DND-41 (cell line): ENCODE data around the gene MSRB3.

Source experiments
- ATAC-seq: fragments of 200-7000 bp; cut with Tn5 transposase; 3 replicates; pipeline ENCODE4 v1.9.1; 2021; ENCODE audit warnings: low read depth; ENCODE audit not compliant: insufficient read depth
- DNase-seq: peaks from one replicate; pipeline ENCODE4 v3.0.0-alpha.2; 2020
- H2AFZ ChIP-seq: 2 replicates; pipeline ENCODE4 v1.6.0; 2012; ENCODE audit warnings: low read depth, low read length
- H3K27ac ChIP-seq: 2 replicates; pipeline ENCODE4 v1.5.1; 2012; ENCODE audit warnings: low read length, inconsistent platforms
- H3K27me3 ChIP-seq: fragments of 200-600 bp; sonication (generic); 2 replicates; pipeline ENCODE4 v1.6.0; 2012; ENCODE audit warnings: low read length, mild to moderate bottlenecking, inconsistent platforms; ENCODE audit not compliant: insufficient read depth, poor library complexity
- H3K36me3 ChIP-seq: 2 replicates; pipeline ENCODE4 v1.5.1; 2012; ENCODE audit warnings: low read length, inconsistent platforms; ENCODE audit not compliant: insufficient read depth
- H3K4me1 ChIP-seq: 2 replicates; pipeline ENCODE4 v1.5.1; 2012; ENCODE audit warnings: mild to moderate bottlenecking, low read length; ENCODE audit not compliant: insufficient read depth
- H3K4me2 ChIP-seq: 2 replicates; pipeline ENCODE4 v1.6.0; 2012; ENCODE audit warnings: mild to moderate bottlenecking, moderate library complexity, low read length, inconsistent platforms; ENCODE audit not compliant: insufficient read depth
- H3K4me3 ChIP-seq, 2 experiments: fragments of 200-600 bp in 1 of 2; shearing (Covaris generic) in 1 of 2; 2 replicates each; pipeline ENCODE4 v1.5.1; 2012 to 2016; ENCODE audit warnings: inconsistent platforms in 2 of 2, low read length in 2 of 2, mild to moderate bottlenecking in 2 of 2, low read depth in 1 of 2, moderate library complexity in 1 of 2
- H3K79me2 ChIP-seq: 2 replicates; pipeline ENCODE4 v1.6.0; 2012; ENCODE audit warnings: low read length, inconsistent platforms; ENCODE audit not compliant: insufficient read depth
- H3K9ac ChIP-seq: 2 replicates; pipeline ENCODE4 v1.6.0; 2012; ENCODE audit warnings: low read depth, mild to moderate bottlenecking, inconsistent platforms, low read length, moderate library complexity
- H3K9me3 ChIP-seq: 2 replicates; pipeline ENCODE4 v1.5.1; 2012; ENCODE audit warnings: low read length, moderate library complexity, mild to moderate bottlenecking, inconsistent platforms; ENCODE audit not compliant: insufficient read depth, severe bottlenecking
- H4K20me1 ChIP-seq: 2 replicates; pipeline ENCODE4 v1.6.0; 2012; ENCODE audit warnings: low read length; ENCODE audit not compliant: insufficient read depth
- EZH2 ChIP-seq: IDR thresholded peaks from 3 replicates; pipeline ENCODE4 v1.6.1; 2012; ENCODE audit warnings: borderline replicate concordance, low read depth, mild to moderate bottlenecking, moderate library complexity, low read length, inconsistent platforms; ENCODE audit not compliant: severe bottlenecking
- TF ChIP-seq, protein P1 (sequence below): IDR thresholded peaks from 2 replicates; pipeline ENCODE4 v1.5.1; 2012; ENCODE audit warnings: borderline replicate concordance, low read length, moderate library complexity, mild to moderate bottlenecking; ENCODE audit not compliant: poor library complexity, severe bottlenecking; ENCODE audit errors: extremely low read depth

The MSRB3 gene

GRCh38 chr12:65334521-65334920 is 56.0 kb downstream of the MSRB3 start:
- no peak overlapping the region for H3K27ac ChIP-seq
- H2AFZ ChIP-seq: no peak overlapping the region
- no peak for ATAC-seq

DNA sequence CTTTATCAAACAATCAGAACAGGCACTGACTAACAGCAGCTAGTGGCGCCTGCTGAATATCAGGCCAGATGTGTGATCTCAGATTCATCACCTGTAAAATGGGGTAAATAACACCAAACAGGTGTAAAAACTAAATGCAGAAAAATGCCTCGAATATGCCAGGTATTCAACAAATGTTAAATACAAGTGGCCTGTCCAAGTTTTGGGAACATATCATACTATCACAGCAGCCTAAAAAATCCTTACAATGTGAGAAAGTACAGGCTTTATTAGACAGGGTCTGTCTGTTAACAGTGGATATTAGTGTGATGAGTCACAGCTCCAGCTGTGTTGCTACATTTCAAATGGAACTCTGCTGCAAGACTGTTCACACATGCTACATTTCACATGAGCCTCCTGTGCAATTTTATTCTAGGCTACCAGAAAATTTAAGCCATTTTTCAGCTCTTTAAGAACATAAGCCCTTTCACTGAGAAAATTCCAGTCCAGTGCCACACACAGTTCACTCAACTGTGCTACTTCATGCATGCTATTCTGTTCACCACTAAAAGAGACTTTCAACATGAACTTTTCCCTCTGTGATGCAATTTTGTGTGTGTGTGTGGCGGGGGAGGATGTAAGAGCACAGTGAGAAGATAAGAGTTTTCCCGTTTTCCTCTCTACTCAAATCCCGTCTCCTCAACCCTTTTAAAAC is 56.7 kb downstream of the MSRB3 start:
- TF ChIP-seq, protein P1, sequence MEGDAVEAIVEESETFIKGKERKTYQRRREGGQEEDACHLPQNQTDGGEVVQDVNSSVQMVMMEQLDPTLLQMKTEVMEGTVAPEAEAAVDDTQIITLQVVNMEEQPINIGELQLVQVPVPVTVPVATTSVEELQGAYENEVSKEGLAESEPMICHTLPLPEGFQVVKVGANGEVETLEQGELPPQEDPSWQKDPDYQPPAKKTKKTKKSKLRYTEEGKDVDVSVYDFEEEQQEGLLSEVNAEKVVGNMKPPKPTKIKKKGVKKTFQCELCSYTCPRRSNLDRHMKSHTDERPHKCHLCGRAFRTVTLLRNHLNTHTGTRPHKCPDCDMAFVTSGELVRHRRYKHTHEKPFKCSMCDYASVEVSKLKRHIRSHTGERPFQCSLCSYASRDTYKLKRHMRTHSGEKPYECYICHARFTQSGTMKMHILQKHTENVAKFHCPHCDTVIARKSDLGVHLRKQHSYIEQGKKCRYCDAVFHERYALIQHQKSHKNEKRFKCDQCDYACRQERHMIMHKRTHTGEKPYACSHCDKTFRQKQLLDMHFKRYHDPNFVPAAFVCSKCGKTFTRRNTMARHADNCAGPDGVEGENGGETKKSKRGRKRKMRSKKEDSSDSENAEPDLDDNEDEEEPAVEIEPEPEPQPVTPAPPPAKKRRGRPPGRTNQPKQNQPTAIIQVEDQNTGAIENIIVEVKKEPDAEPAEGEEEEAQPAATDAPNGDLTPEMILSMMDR: no peak
- no peak for TF ChIP-seq EZH2
- DNase-seq (no peak), ATAC-seq (no peak)
- Histone ChIP-seq H3K9ac (no peak overlapping the region), H3K9me3 (no peaks in the 10 kb centered on the region), H3K4me2 (no peak overlapping the region), H4K20me1 (no peaks in the 10 kb centered on the region), H3K36me3 (no peaks in the 10 kb centered on the region; the same call in 1 of the 2 replicates), H3K27ac (no peak overlapping the region), H3K4me3 (no peak overlapping the region), H3K4me1 (no peaks in the 10 kb centered on the region), H3K79me2 (no peaks in the 10 kb centered on the region), H2AFZ (no peak overlapping the region), H3K27me3 (no peaks in the 10 kb centered on the region)

More at GRCh38 chr12:65334521-65334920, 56.0 kb downstream of the MSRB3 start:
- H4K20me1 ChIP-seq: no peaks in the 10 kb centered on the region
- H3K27me3 ChIP-seq: no peaks in the 10 kb centered on the region
- H3K9me3 ChIP-seq: no peaks in the 10 kb centered on the region
- TF ChIP-seq, protein P1: no peak
- no peak for TF ChIP-seq EZH2
- H3K9ac ChIP-seq: no peak overlapping the region
- H3K4me2 ChIP-seq: no peak overlapping the region
- DNase-seq: no peak
- H3K79me2 ChIP-seq: no peaks in the 10 kb centered on the region
- no peaks in the 10 kb centered on the region for H3K4me1 ChIP-seq
- H3K4me3 ChIP-seq: no peak overlapping the region
- H3K36me3 ChIP-seq: no peaks in the 10 kb centered on the region; the same call in 1 of the 2 replicates

DNA sequence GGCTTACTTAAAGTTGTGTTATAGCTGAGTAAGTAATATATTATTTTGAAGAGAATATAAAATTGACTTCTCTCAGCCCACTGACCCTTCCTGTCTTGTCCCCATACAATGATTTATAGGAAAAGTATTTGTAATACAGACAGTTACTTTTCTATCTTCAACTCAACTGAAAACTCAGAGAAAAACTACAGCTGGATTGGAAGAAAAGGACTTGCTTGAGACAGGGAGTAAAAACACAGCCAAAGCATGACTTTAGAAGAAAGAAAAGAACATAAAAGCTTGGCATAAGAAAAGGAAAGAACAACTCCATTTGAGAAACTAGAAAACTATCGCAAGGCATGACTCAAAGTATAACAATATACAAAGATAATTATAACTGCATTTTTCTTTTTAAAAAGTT is 57.5 kb downstream of the MSRB3 start:
- H3K4me1 ChIP-seq: no peaks in the 10 kb centered on the region
- no peak overlapping the region for H3K9ac ChIP-seq
- ATAC-seq (no peak), DNase-seq (no peak)
- no peaks in the 10 kb centered on the region for H3K79me2 ChIP-seq
- H3K27me3 ChIP-seq: no peaks in the 10 kb centered on the region
- no peak overlapping the region for H2AFZ ChIP-seq
- H3K27ac ChIP-seq: no peak overlapping the region
- no peaks in the 10 kb centered on the region for H4K20me1 ChIP-seq
- H3K36me3 ChIP-seq: no peaks in the 10 kb centered on the region; the same call in 1 of the 2 replicates
- H3K4me3 ChIP-seq: no peak overlapping the region
- TF ChIP-seq EZH2: no peak
- TF ChIP-seq, protein P1: no peak
- no peak overlapping the region for H3K4me2 ChIP-seq
- no peaks in the 10 kb centered on the region for H3K9me3 ChIP-seq

- Histone ChIP-seq H3K4me1 (no peaks in the 10 kb centered on the region), H3K4me2 (no peak overlapping the region), H4K20me1 (no peaks in the 10 kb centered on the region), H3K27ac (no peak overlapping the region), H3K79me2 (no peaks in the 10 kb centered on the region), H3K4me3 (no peak overlapping the region), H3K9me3 (no peaks in the 10 kb centered on the region), H3K36me3 (no peaks in the 10 kb centered on the region; the same call in 1 of the 2 replicates), H3K9ac (no peak overlapping the region), H3K27me3 (no peaks in the 10 kb centered on the region), H2AFZ (no peak overlapping the region)
- no peak for ATAC-seq
- no peak for DNase-seq
- TF ChIP-seq, protein P1: no peak
- no peak for TF ChIP-seq EZH2
Measured at GRCh38 chr12:65339161-65339560, 60.7 kb downstream of the MSRB3 start.
